GM23248 (cell line): ENCODE data around the gene TMEM132A.

ENCODE experiments used
- EZH2 ChIP-seq: fragments of 200-600 bp; sonication (generic); IDR thresholded peaks from 2 replicates; pipeline ENCODE4 v1.6.1; 2018; ENCODE audit warnings: antibody characterized with exemption, mild to moderate bottlenecking; ENCODE audit not compliant: insufficient read depth, poor library complexity, severe bottlenecking
- EZH2phosphoT487 ChIP-seq: fragments of 200-600 bp; sonication (generic); IDR thresholded peaks from 2 replicates; pipeline ENCODE4 v1.6.1; 2018; ENCODE audit warnings: antibody characterized with exemption, moderate library complexity, mild to moderate bottlenecking, low read depth; ENCODE audit not compliant: insufficient read depth

DNA sequence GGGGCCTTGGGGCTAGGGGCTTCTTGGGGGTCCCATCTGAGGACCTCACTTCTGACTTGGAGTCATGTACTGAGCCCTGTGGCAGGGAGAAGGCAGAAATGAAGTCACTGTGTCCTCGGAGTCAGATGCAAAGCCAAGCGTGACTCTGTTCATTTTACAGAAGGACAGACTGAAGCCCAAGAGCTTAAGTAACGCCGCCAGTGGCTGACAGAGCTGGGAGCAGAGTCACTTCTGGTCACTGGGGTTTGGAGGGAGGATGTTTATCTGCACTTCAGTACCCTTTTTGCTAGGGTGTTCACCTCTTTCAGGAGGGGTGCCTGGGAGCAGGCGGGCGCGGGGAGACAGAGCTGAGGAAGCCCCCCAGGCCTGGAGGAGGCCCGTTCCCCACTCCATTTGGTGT is 57.9 kb downstream of the TMEM132A start:
- no peak for TF ChIP-seq EZH2
- TF ChIP-seq EZH2phosphoT487 = no peak
